H9 (cell line): ENCODE data around the gene TBC1D24. TPM values are rescaled to one million over a fixed set of nuclear protein-coding genes. Genes with fewer than 3 reads are reported as not detected.

Experiments used
- DNase-seq: peaks from one replicate; pipeline ENCODE4 v3.0.0-alpha.2; 2017
- H2AFZ ChIP-seq: one replicate; pipeline ENCODE4 v1.6.1; 2013; ENCODE audit warnings: mild to moderate bottlenecking, low read length, control low read depth, moderate library complexity
- H2AK5ac ChIP-seq: 2 replicates; pipeline ENCODE4 v1.6.1; 2013; ENCODE audit warnings: low read length, control low read depth, mixed read lengths; ENCODE audit not compliant: insufficient read length
- H2BK120ac ChIP-seq: one replicate; pipeline ENCODE4 v1.6.1; 2013; ENCODE audit warnings: low read depth, mild to moderate bottlenecking, low read length, control low read depth, inconsistent platforms; ENCODE audit not compliant: poor library complexity, severe bottlenecking
- H2BK12ac ChIP-seq: 2 replicates; pipeline ENCODE4 v1.6.1; 2013; ENCODE audit warnings: low read length, control low read depth, mixed read lengths, low read depth; ENCODE audit not compliant: insufficient read length
- H2BK15ac ChIP-seq: 2 replicates; pipeline ENCODE4 v1.6.1; 2013; ENCODE audit warnings: low read depth, low read length, control low read depth
- H2BK20ac ChIP-seq: one replicate; pipeline ENCODE4 v1.6.1; 2013; ENCODE audit warnings: low read depth, mild to moderate bottlenecking, low read length, control low read depth, inconsistent platforms; ENCODE audit not compliant: poor library complexity, severe bottlenecking
- H2BK5ac ChIP-seq: 2 replicates; pipeline ENCODE4 v1.6.1; 2013; ENCODE audit warnings: low read length, control low read depth, mixed read lengths; ENCODE audit not compliant: insufficient read length
- H3K14ac ChIP-seq: 2 replicates; pipeline ENCODE4 v1.6.1; 2013; ENCODE audit warnings: low read length, control low read depth; ENCODE audit not compliant: insufficient read depth
- H3K18ac ChIP-seq: 2 replicates; pipeline ENCODE4 v1.6.1; 2013; ENCODE audit warnings: low read depth, mild to moderate bottlenecking, mixed read lengths, low read length, control low read depth; ENCODE audit not compliant: insufficient read length
- H3K23ac ChIP-seq: 2 replicates; pipeline ENCODE4 v1.6.1; 2013; ENCODE audit warnings: low read length, control low read depth, mixed read lengths, low read depth; ENCODE audit not compliant: insufficient read length
- H3K23me2 ChIP-seq: 2 replicates; pipeline ENCODE4 v1.6.1; 2013; ENCODE audit warnings: low read depth, mild to moderate bottlenecking, mixed read lengths, low read length, control low read depth; ENCODE audit not compliant: insufficient read length, poor library complexity, severe bottlenecking
- H3K27ac ChIP-seq: 2 replicates; pipeline ENCODE4 v1.5.1; 2013; ENCODE audit warnings: low read length, control low read depth, mixed read lengths, low read depth; ENCODE audit not compliant: insufficient read length
- H3K27me3 ChIP-seq: 2 replicates; pipeline ENCODE4 v1.6.1; 2013; ENCODE audit warnings: low read length, control low read depth, inconsistent platforms; ENCODE audit not compliant: insufficient read depth
- H3K4ac ChIP-seq: 2 replicates; pipeline ENCODE4 v1.6.1; 2013; ENCODE audit warnings: low read depth, mild to moderate bottlenecking, control low read depth, inconsistent platforms, low read length, moderate library complexity
- H3K4me1 ChIP-seq: 2 replicates; pipeline ENCODE4 v1.6.1; 2013; ENCODE audit warnings: low read length, control low read depth, inconsistent platforms; ENCODE audit not compliant: insufficient read depth
- H3K4me2 ChIP-seq: 2 replicates; pipeline ENCODE4 v1.6.1; 2013; ENCODE audit warnings: low read length, control low read depth, mixed read lengths; ENCODE audit not compliant: insufficient read length, insufficient read depth
- H3K56ac ChIP-seq: 2 replicates; pipeline ENCODE4 v1.6.1; 2013; ENCODE audit warnings: low read depth, mild to moderate bottlenecking, mixed read lengths, low read length, control low read depth; ENCODE audit not compliant: insufficient read length
- H3K79me1 ChIP-seq: 2 replicates; pipeline ENCODE4 v1.6.1; 2013; ENCODE audit warnings: low read depth, mild to moderate bottlenecking, moderate library complexity, low read length, control low read depth, inconsistent platforms; ENCODE audit not compliant: insufficient read depth, poor library complexity, severe bottlenecking
- H3K79me2 ChIP-seq: 2 replicates; pipeline ENCODE4 v1.6.1; 2013; ENCODE audit warnings: low read length, control low read depth, inconsistent platforms; ENCODE audit not compliant: insufficient read depth
- H3K9ac ChIP-seq: 2 replicates; pipeline ENCODE4 v1.6.1; 2013; ENCODE audit warnings: low read length, control low read depth, mixed read lengths; ENCODE audit not compliant: insufficient read length; ENCODE audit errors: extremely low read depth
- H3K9me3 ChIP-seq: one replicate; pipeline ENCODE4 v1.6.1; 2013; ENCODE audit warnings: low read depth, low read length, inconsistent platforms; ENCODE audit not compliant: control insufficient read depth
- H3T11ph ChIP-seq: one replicate; pipeline ENCODE4 v1.6.1; 2013; ENCODE audit warnings: mild to moderate bottlenecking, low read length, control low read depth, inconsistent platforms
- H4K20me1 ChIP-seq: one replicate; pipeline ENCODE4 v1.6.1; 2013; ENCODE audit not compliant: control insufficient read depth, insufficient read length, insufficient read depth
- H4K5ac ChIP-seq: 2 replicates; pipeline ENCODE4 v1.6.1; 2013; ENCODE audit warnings: low read depth, mild to moderate bottlenecking, mixed read lengths, low read length, control low read depth; ENCODE audit not compliant: insufficient read length
- H4K8ac ChIP-seq: replicated peaks from 2 replicates; pipeline ENCODE4 v1.6.1; 2013; ENCODE audit warnings: low read length, control low read depth, mixed read lengths, low read depth; ENCODE audit not compliant: insufficient read length
- H4K91ac ChIP-seq: 2 replicates; pipeline ENCODE4 v1.6.1; 2013; ENCODE audit warnings: low read depth, mild to moderate bottlenecking, moderate library complexity, mixed read lengths, low read length, control low read depth; ENCODE audit not compliant: insufficient read length
- H3K27ac Mint-ChIP-seq, 3 experiments: 2 replicates in 2 of 3; 3 replicates in 1 of 3; pipeline ENCODE4 v1.8.0; 2020 to 2021; ENCODE audit warnings: mixed read lengths in 3 of 3, mild to moderate bottlenecking in 1 of 3, moderate library complexity in 1 of 3
- H3K27me3 Mint-ChIP-seq: 2 replicates; pipeline ENCODE4 v1.8.0; 2021; ENCODE audit warnings: low read depth, mild to moderate bottlenecking, moderate library complexity, mixed read lengths
- H3K36me3 Mint-ChIP-seq, 3 experiments: 2 replicates in 2 of 3; 3 replicates in 1 of 3; pipeline ENCODE4 v1.8.0; 2020 to 2021; ENCODE audit warnings: low read depth in 3 of 3, mixed read lengths in 3 of 3; ENCODE audit not compliant: insufficient read depth in 1 of 3
- H3K4me1 Mint-ChIP-seq, 2 experiments: 2 replicates each; pipeline ENCODE4 v1.8.0; 2020; ENCODE audit warnings: mixed read lengths in 2 of 2
- H3K4me3 Mint-ChIP-seq, 2 experiments: 2 replicates in 1 of 2; 3 replicates in 1 of 2; pipeline ENCODE4 v1.8.0; 2020 to 2021; ENCODE audit warnings: mild to moderate bottlenecking in 2 of 2, mixed read lengths in 2 of 2, moderate library complexity in 1 of 2
- H3K9me3 Mint-ChIP-seq, 2 experiments: 2 replicates in 1 of 2; 3 replicates in 1 of 2; pipeline ENCODE4 v1.8.0; 2020; ENCODE audit warnings: mild to moderate bottlenecking in 2 of 2, mixed read lengths in 2 of 2, moderate library complexity in 1 of 2
- WGBS: extraction: QIAGEN DNeasy Blood & Tissue Kit; methylation state at CpG from one replicate; pipeline ENCODE4 v1.1.7; 2013; ENCODE audit warnings: missing lambda C conversion rate, low lambda C conversion rate, mixed read lengths; ENCODE audit not compliant: insufficient read length; ENCODE audit errors: extremely low coverage; 5-methylcytosine and 5-hydroxymethylcytosine counted together
- total RNA-seq: library from RNA; stranded (reverse); gene quantifications from 2 replicates; pipeline ENCODE4 v1.2.1, GENCODE V29; 2021
- TF ChIP-seq, protein P1 (sequence below): fragments of 200-600 bp; sonication (generic); conservative IDR thresholded peaks from 3 replicates; pipeline ENCODE4 v1.8.0; 2021; ENCODE audit warnings: antibody characterized with exemption, mild to moderate bottlenecking

TBC1D24 gene
- total RNA-seq, 1 experiment from 2014 or later: 19.0 TPM

DNA sequence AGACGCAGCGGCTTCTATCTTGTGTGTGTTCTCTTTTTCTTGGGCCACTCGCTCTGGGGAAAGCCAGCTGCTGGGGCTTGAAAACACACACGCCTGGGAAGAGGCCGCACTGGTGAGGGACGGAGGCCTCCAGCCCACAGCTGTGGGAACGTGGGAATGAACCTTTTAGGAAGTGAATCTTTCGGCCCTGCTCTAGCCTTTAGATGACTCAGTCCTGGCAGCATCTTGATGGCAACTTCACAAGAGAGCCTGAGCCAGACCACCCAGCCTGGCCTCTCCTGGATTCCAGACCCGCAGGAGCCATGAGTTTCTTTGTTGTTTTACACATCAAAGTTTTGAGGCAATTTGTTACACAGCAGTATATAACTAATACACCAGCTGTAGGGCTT, 60.7 kb downstream of the TBC1D24 start:
- H3K4me2 ChIP-seq: no peak overlapping the region
- no peak overlapping the region for H2BK20ac ChIP-seq
- H3K23me2 ChIP-seq: peaks cover 10% of the 10 kb centered on the region
- no peak overlapping the region for H3K14ac ChIP-seq
- TF ChIP-seq, protein P1, sequence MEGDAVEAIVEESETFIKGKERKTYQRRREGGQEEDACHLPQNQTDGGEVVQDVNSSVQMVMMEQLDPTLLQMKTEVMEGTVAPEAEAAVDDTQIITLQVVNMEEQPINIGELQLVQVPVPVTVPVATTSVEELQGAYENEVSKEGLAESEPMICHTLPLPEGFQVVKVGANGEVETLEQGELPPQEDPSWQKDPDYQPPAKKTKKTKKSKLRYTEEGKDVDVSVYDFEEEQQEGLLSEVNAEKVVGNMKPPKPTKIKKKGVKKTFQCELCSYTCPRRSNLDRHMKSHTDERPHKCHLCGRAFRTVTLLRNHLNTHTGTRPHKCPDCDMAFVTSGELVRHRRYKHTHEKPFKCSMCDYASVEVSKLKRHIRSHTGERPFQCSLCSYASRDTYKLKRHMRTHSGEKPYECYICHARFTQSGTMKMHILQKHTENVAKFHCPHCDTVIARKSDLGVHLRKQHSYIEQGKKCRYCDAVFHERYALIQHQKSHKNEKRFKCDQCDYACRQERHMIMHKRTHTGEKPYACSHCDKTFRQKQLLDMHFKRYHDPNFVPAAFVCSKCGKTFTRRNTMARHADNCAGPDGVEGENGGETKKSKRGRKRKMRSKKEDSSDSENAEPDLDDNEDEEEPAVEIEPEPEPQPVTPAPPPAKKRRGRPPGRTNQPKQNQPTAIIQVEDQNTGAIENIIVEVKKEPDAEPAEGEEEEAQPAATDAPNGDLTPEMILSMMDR: no peak
- H3K79me1 ChIP-seq: peaks cover 6% of the 10 kb centered on the region
- H3K23ac ChIP-seq: no peak overlapping the region
- H2AFZ ChIP-seq: no peak overlapping the region
- H3K4ac ChIP-seq: no peak overlapping the region
- H3K56ac ChIP-seq: no peak overlapping the region
- no peaks in the 10 kb centered on the region for H3K27me3 ChIP-seq
- no peak overlapping the region for H4K91ac ChIP-seq
- WGBS: no CpG with 5 or more reads among the region's 9 CpGs
- H4K5ac ChIP-seq: no peak overlapping the region
- 0 out of 7 replicates have a peak, but pooled peaks cover 0 to 4% (median 0%) of the 10 kb centered on the region in 3 experiments for H3K36me3 Mint-ChIP-seq
- H2BK15ac ChIP-seq: no peak overlapping the region
- no peak overlapping the region for H3K27ac Mint-ChIP-seq
- H3K9me3 ChIP-seq: no peaks in the 10 kb centered on the region
- H2BK5ac ChIP-seq: no peak overlapping the region
- H3K79me2 ChIP-seq: peaks cover 3% of the 10 kb centered on the region; the same call in 1 of the 2 replicates
- H2BK120ac ChIP-seq: no peak overlapping the region
- H3T11ph ChIP-seq: no peak overlapping the region
- H3K9ac ChIP-seq: no peak overlapping the region
- H3K18ac ChIP-seq: no peak overlapping the region
- H4K20me1 ChIP-seq: no peaks in the 10 kb centered on the region
- DNase-seq: no peak
- H3K27ac ChIP-seq: no peak overlapping the region
- peaks cover 11 to 22% of the 10 kb centered on the region in 2 experiments for H3K4me1 Mint-ChIP-seq
- no peak overlapping the region for H3K4me3 Mint-ChIP-seq
- no peak overlapping the region for H4K8ac ChIP-seq
- peaks cover 4% of the 10 kb centered on the region; the same call in 1 of the 2 replicates for H3K27me3 Mint-ChIP-seq
- H3K4me1 ChIP-seq: no peaks in the 10 kb centered on the region; the same call in 1 of the 2 replicates
- no peak overlapping the region for H2BK12ac ChIP-seq
- peaks cover 0 to 2% of the 10 kb centered on the region in 2 experiments; a peak in 1 of 5 replicates for H3K9me3 Mint-ChIP-seq
- H2AK5ac ChIP-seq: no peak overlapping the region
